Measurements from ENCODE around the gene CGB1. TPM values are rescaled to one million over a fixed set of nuclear protein-coding genes. Genes with fewer than 3 reads are reported as not detected.

The CGB1 gene
- total and polyA plus RNA-seq, 10 of the 15 experiments (the other 5 are each of a cell fraction or from before 2014, with no cell fraction given), result not detected

- SMC1A ChIA-PET (ENCODE audit: uncharacterized antibody, unreplicated experiment), result no interaction called here
- POLR2A ChIA-PET, result no interaction called here
- no TSS peak for BruUV-seq (replicated peaks)
Observed at GRCh38 chr19:49065905-49066512, 29.3 kb upstream of the CGB1 start.

DNA sequence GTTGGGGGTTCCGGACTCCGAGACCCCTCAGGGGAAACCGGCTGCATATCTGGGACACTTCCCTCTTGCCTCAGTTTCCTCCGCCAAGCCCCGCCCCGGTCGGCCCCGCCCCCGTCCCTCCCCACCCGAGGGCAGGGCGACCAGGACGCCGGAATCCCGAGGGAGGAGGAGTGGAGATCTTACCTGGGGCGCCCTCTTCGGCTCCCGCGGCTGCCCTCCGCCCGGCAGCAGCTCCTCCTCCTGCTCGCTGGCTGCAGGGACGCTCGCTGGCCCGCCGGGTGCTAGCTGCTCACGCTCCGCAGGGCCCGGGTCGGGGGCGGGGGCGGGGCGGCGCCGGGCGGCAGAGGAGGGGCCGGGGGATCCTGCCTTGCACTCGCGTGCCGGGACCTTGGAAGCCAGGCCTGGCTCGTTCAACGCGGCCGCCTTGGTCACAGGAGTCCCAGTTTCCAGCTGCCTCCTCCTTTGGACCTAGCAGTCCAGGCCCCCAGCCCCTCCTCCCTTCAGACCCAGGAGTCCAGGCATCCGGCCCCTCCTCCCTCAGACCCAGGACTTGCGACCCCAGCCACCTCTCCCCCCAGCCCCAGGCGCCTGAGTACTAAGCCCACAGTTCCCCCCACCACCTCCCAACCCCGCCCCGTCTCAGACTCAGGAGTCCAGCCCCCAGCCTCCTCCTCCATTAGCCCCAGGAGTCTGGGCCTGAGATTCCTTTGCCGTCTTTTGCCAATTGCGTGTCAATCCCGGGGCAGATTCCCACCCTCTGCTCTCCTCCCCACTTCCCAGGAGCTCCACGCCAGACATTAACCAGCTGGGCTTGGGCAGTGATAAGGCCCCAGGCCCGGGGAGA lies 28.3 kb upstream of the CGB1 start, which contains the start of gene NTF4:
NTF4 (minus strand) TSS at position 51 of the 844 bp plus-strand sequence. CDS start 2,821 bp downstream, outside the sequence.
- RAD21 ChIA-PET (ENCODE audit: unreplicated experiment), result interaction anchor here (0.6 kb wide), 1 partner anchor 299 kb away, joined by 3 read pairs; no protein-coding TSS in a partner anchor
- ATAC-seq (peak; percentile 48), DNase-seq (ENCODE audit: low read depth, low spot score) (no peak), FAIRE-seq (no peak)
- Histone ChIP-seq H3K4me2 (ENCODE audit: control insufficient read depth, insufficient read depth) (no peak within 1 kb of the TSS), H3K4me3 (no peak within 1 kb of the TSS), H3K9me3 (replicated peaks; ENCODE audit: control insufficient read depth, insufficient read depth, low read length) (no peaks in the 10 kb centered on the region), H3K79me2 (ENCODE audit: control insufficient read depth, insufficient read depth, low read length) (no peaks in the 10 kb centered on the region), H3K36me3 (ENCODE audit: control insufficient read depth in 2 of 2, insufficient read depth in 2 of 2, low read length in 1 of 2) (no peaks in the 10 kb centered on the region), H3K27me3 (replicated peaks in 1 of 2; ENCODE audit: control insufficient read depth in 2 of 2, insufficient read depth in 2 of 2, low read length in 1 of 2) (peaks cover 2 to 3% of the 10 kb centered on the region in 2 experiments), H4K20me1 (ENCODE audit: control insufficient read depth, insufficient read depth) (no peaks in the 10 kb centered on the region), H3K9ac (ENCODE audit: control insufficient read depth, insufficient read depth, low read length) (no peak within 1 kb of the TSS), H2AFZ (ENCODE audit: control insufficient read depth, low read depth, low read length) (no peak within 1 kb of the TSS), H3K27ac (ENCODE audit: control insufficient read depth, insufficient read depth) (no peak within 1 kb of the TSS), H3K4me1 (ENCODE audit: control insufficient read depth, insufficient read depth, low read length) (no peaks in the 10 kb centered on the region)
- SMC1A ChIA-PET (ENCODE audit: uncharacterized antibody, unreplicated experiment), result no interaction called here
- BruUV-seq (replicated peaks), result no TSS peak
- WGBS (ENCODE audit: insufficient coverage, insufficient replicate concordance, low lambda C conversion rate, missing lambda C conversion rate), result 8% methylated on average over 7 of the region's 53 CpGs
- intact Hi-C loops (cut with micrococcal nuclease; ENCODE audit: unreplicated experiment), result no loop called here
- in situ Hi-C loops (cut with MboI), result no loop called here
- POLR2A ChIA-PET, result no interaction called here
- CTCF ChIA-PET, result interaction anchor here (1.1 kb wide), 1 partner anchor 33 kb away, joined by 3 read pairs; no protein-coding TSS in a partner anchor
- TF ChIP-seq CHD1 (IDR thresholded peaks at IDR 0.05; ENCODE audit: low read depth, low read length), result no peak
- TF ChIP-seq NR2F1 (conservative IDR thresholded peaks at IDR 0.05), result no peak
- no peak for TF ChIP-seq NRF1 (conservative IDR thresholded peaks at IDR 0.05; ENCODE audit: low read depth, low read length)
- no peak for TF ChIP-seq SPI1 (IDR thresholded peaks at IDR 0.05; ENCODE audit: borderline replicate concordance, insufficient read depth, low read depth, low read length)
- TF ChIP-seq GATAD2B (conservative IDR thresholded peaks at IDR 0.05; ENCODE audit: low read depth), result no peak
- TF ChIP-seq, protein P1, sequence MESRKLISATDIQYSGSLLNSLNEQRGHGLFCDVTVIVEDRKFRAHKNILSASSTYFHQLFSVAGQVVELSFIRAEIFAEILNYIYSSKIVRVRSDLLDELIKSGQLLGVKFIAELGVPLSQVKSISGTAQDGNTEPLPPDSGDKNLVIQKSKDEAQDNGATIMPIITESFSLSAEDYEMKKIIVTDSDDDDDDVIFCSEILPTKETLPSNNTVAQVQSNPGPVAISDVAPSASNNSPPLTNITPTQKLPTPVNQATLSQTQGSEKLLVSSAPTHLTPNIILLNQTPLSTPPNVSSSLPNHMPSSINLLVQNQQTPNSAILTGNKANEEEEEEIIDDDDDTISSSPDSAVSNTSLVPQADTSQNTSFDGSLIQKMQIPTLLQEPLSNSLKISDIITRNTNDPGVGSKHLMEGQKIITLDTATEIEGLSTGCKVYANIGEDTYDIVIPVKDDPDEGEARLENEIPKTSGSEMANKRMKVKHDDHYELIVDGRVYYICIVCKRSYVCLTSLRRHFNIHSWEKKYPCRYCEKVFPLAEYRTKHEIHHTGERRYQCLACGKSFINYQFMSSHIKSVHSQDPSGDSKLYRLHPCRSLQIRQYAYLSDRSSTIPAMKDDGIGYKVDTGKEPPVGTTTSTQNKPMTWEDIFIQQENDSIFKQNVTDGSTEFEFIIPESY (IDR thresholded peaks at IDR 0.05), result no peak
- no peak for TF ChIP-seq PML (IDR thresholded peaks at IDR 0.05; ENCODE audit: low read length)
- no peak for TF ChIP-seq ZZZ3 (IDR thresholded peaks at IDR 0.05; ENCODE audit: control insufficient read depth, insufficient read length, low read depth)
- TF ChIP-seq FOXM1 (IDR thresholded peaks at IDR 0.05; ENCODE audit: low read depth, low read length), result no peak
- TF ChIP-seq SMARCA5 (IDR thresholded peaks at IDR 0.05), result no peak
- TF ChIP-seq SUZ12 (IDR thresholded peaks at IDR 0.05; ENCODE audit: unreplicated experiment), result no peak

More at GRCh38 chr19:49065905-49066512, 29.3 kb upstream of the CGB1 start:
- 15% methylated on average over 11 of the region's 13 CpGs for WGBS (ENCODE audit: insufficient coverage, insufficient replicate concordance, low lambda C conversion rate, missing lambda C conversion rate)
- no peaks in the 10 kb centered on the region for H4K20me1 ChIP-seq (ENCODE audit: control insufficient read depth, insufficient read depth)
- peaks cover 2 to 3% of the 10 kb centered on the region in 2 experiments for H3K27me3 ChIP-seq (replicated peaks in 1 of 2; ENCODE audit: control insufficient read depth in 2 of 2, insufficient read depth in 2 of 2, low read length in 1 of 2)
- H3K4me3 ChIP-seq, result no peak overlapping the region
- in situ Hi-C loops (cut with MboI) (no loop called here), intact Hi-C loops (cut with micrococcal nuclease; ENCODE audit: unreplicated experiment) (no loop called here)
- no peak overlapping the region for H3K4me2 ChIP-seq (ENCODE audit: control insufficient read depth, insufficient read depth)
- FAIRE-seq (no peak), DNase-seq (ENCODE audit: low read depth, low spot score) (no peak), ATAC-seq (no peak)
- CTCF ChIA-PET, result interaction anchor here (1.1 kb wide), 1 partner anchor 32 kb away, joined by 3 read pairs; no protein-coding TSS in a partner anchor
- no peak overlapping the region for H3K9ac ChIP-seq (ENCODE audit: control insufficient read depth, insufficient read depth, low read length)
- H3K9me3 ChIP-seq (replicated peaks; ENCODE audit: control insufficient read depth, insufficient read depth, low read length), result no peaks in the 10 kb centered on the region; the same call in 2 of the 3 replicates
- RAD21 ChIA-PET (ENCODE audit: unreplicated experiment), result interaction anchor here (0.6 kb wide), 1 partner anchor 300 kb away, joined by 3 read pairs; no protein-coding TSS in a partner anchor
- no peaks in the 10 kb centered on the region for H3K4me1 ChIP-seq (ENCODE audit: control insufficient read depth, insufficient read depth, low read length)
- no peak overlapping the region for H2AFZ ChIP-seq (ENCODE audit: control insufficient read depth, low read depth, low read length)
- H3K27ac ChIP-seq (ENCODE audit: control insufficient read depth, insufficient read depth), result no peak overlapping the region
- TF ChIP-seq NR2F1 (conservative IDR thresholded peaks at IDR 0.05), result no peak
- H3K79me2 ChIP-seq (ENCODE audit: control insufficient read depth, insufficient read depth, low read length), result no peaks in the 10 kb centered on the region
- no peaks in the 10 kb centered on the region for H3K36me3 ChIP-seq (ENCODE audit: control insufficient read depth in 2 of 2, insufficient read depth in 2 of 2, low read length in 1 of 2)
